ENCODE data around the gene PSEN1. TPM values are rescaled to one million over a fixed set of nuclear protein-coding genes. Genes with fewer than 3 reads are reported as not detected.

The PSEN1 gene
- total RNA-seq, 1 experiment from 2014 or later = 49.9 TPM

DNA sequence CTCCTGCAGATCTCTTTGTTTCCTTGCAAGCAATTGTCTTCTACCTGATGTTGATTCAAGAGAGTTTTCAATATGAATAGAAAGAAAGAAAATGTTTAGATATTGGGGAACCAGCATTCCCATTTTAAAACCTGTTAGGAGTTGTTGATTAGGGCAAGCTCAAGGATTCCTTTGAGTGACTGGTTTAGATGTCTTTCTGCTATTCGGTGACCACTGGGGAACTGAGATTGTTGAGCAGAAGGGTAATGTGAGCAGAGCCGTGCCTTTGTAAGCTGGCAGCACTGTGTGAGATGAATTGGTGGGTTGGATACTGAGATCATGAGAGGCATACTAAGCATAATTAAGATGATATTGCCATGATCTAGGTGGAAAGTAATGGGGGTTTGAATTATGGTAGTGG lies 61.9 kb downstream of the PSEN1 start:
- Histone ChIP-seq H3T11ph (ENCODE audit: low read length) (no peak overlapping the region), H2AFZ (ENCODE audit: low read length) (no peak overlapping the region), H3K9me3 (ENCODE audit: control insufficient read depth, low read depth, low read length) (no peaks in the 10 kb centered on the region), H2BK12ac (ENCODE audit: insufficient read length, low read depth, low read length) (no peak overlapping the region), H3K56ac (ENCODE audit: insufficient read length, low read depth, low read length) (no peak overlapping the region), H4K91ac (ENCODE audit: insufficient read length, low read depth, low read length) (no peak overlapping the region), H3K79me2 (ENCODE audit: insufficient read depth, low read length) (no peaks in the 10 kb centered on the region), H4K20me1 (ENCODE audit: control insufficient read depth, insufficient read depth, insufficient read length) (no peaks in the 10 kb centered on the region), H3K4me1 (ENCODE audit: insufficient read depth, low read length) (no peaks in the 10 kb centered on the region; the same call in 1 of the 2 replicates), H2AK5ac (ENCODE audit: insufficient read length, low read length) (no peak overlapping the region), H3K9ac (ENCODE audit: extremely low read depth, insufficient read length, low read length) (no peak overlapping the region), H2BK120ac (ENCODE audit: low read depth, low read length, poor library complexity, severe bottlenecking) (no peak overlapping the region), H3K27me3 (ENCODE audit: insufficient read depth, low read length) (no peaks in the 10 kb centered on the region), H3K4ac (ENCODE audit: low read depth, low read length) (no peak overlapping the region), H4K5ac (ENCODE audit: insufficient read length, low read depth, low read length) (no peak overlapping the region), H2BK20ac (ENCODE audit: low read depth, low read length, poor library complexity, severe bottlenecking) (no peak overlapping the region), H3K23ac (ENCODE audit: insufficient read length, low read depth, low read length) (no peak overlapping the region), H3K79me1 (ENCODE audit: insufficient read depth, low read depth, low read length, poor library complexity, severe bottlenecking) (no peaks in the 10 kb centered on the region), H4K8ac (replicated peaks; ENCODE audit: insufficient read length, low read depth, low read length) (no peak overlapping the region), H2BK15ac (ENCODE audit: low read depth, low read length) (no peak overlapping the region), H3K27ac (ENCODE audit: insufficient read length, low read depth, low read length) (no peak overlapping the region), H3K4me2 (ENCODE audit: insufficient read depth, insufficient read length, low read length) (no peak overlapping the region), H2BK5ac (ENCODE audit: insufficient read length, low read length) (no peak overlapping the region), H3K23me2 (ENCODE audit: insufficient read length, low read depth, low read length, poor library complexity, severe bottlenecking) (no peaks in the 10 kb centered on the region), H3K18ac (ENCODE audit: insufficient read length, low read depth, low read length) (no peak overlapping the region), H3K14ac (ENCODE audit: insufficient read depth, low read length) (0 out of 2 replicates have a peak overlapping the region, but pooled peaks have one; percentile 6)
- no peak for TF ChIP-seq CTCF (conservative IDR thresholded peaks at IDR 0.05)
- H3K27me3 Mint-ChIP-seq (ENCODE audit: low read depth) = no peaks in the 10 kb centered on the region
- DNase-seq = no peak
- WGBS (ENCODE audit: extremely low coverage, insufficient read length, low lambda C conversion rate) = no CpG with 5 or more reads among the region's 2 CpGs
- H3K9me3 Mint-ChIP-seq = no peaks in the 10 kb centered on the region
- peak overlapping the region in 1 of 2 experiments; percentile 4; a peak in 2 of 5 replicates for H3K4me3 Mint-ChIP-seq
- H3K4me1 Mint-ChIP-seq = peaks cover 19% of the 10 kb centered on the region in 2 experiments
- H3K36me3 Mint-ChIP-seq (ENCODE audit: insufficient read depth in 1 of 3, low read depth in 3 of 3) = peaks cover 25 to 62% (median 44%) of the 10 kb centered on the region in 3 experiments
- peak overlapping the region; percentile 2 to 84 (median 9); a peak in 6 of 7 replicates for H3K27ac Mint-ChIP-seq
